ENCODE results near the gene SORL1-AS1.
"Not testable (repeated sequence)": the region's sequence is repeated elsewhere in the genome, so short reads cannot be mapped to it uniquely, and the experiment has no call there.

Gene SORL1-AS1

GRCh38 chr11:121417607-121418006, 35.2 kb downstream of the SORL1-AS1 start:
- Mint-ChIP-seq H3K27ac (peak overlapping the region in 1 of 3 donors; percentile 66), H3K4me1 (peaks cover 11 to 21% (median 17%) of the 10 kb centered on the region in 3 donors), H3K9me3 (no peaks in the 10 kb centered on the region), H3K36me3 (peaks cover 2% of the 10 kb centered on the region), H3K4me3 (no peak overlapping the region), H3K27me3 (peaks cover 2% of the 10 kb centered on the region)

- Mint-ChIP-seq H3K27ac (peak overlapping the region in 1 of 3 donors; percentile 66), H3K36me3 (peaks cover 2% of the 10 kb centered on the region), H3K27me3 (peaks cover 2% of the 10 kb centered on the region), H3K4me1 (peaks cover 9 to 17% (median 13%) of the 10 kb centered on the region in 3 donors), H3K4me3 (no peak overlapping the region), H3K9me3 (no peaks in the 10 kb centered on the region)
Observed at GRCh38 chr11:121417055-121417551, 35.7 kb downstream of the SORL1-AS1 start.

GRCh38 chr11:121415856-121416255, 36.9 kb downstream of the SORL1-AS1 start:
- Mint-ChIP-seq H3K4me1 (peaks cover 5 to 10% (median 8%) of the 10 kb centered on the region in 3 donors), H3K36me3 (peaks cover 2% of the 10 kb centered on the region), H3K4me3 (no peak overlapping the region), H3K27ac (no peak overlapping the region), H3K27me3 (peaks cover 5% of the 10 kb centered on the region), H3K9me3 (no peaks in the 10 kb centered on the region)

- no peak overlapping the region for H3K4me3 Mint-ChIP-seq
- peaks cover 5 to 10% (median 8%) of the 10 kb centered on the region in 3 donors for H3K4me1 Mint-ChIP-seq
- H3K36me3 Mint-ChIP-seq = peaks cover 2% of the 10 kb centered on the region
- no peaks in the 10 kb centered on the region for H3K9me3 Mint-ChIP-seq
- H3K27me3 Mint-ChIP-seq = peaks cover 7% of the 10 kb centered on the region
- H3K27ac Mint-ChIP-seq = no peak overlapping the region
Observed at GRCh38 chr11:121414141-121414913, 38.4 kb downstream of the SORL1-AS1 start.

- H3K9me3 Mint-ChIP-seq = no peaks in the 10 kb centered on the region
- no peak overlapping the region for H3K4me3 Mint-ChIP-seq
- H3K36me3 Mint-ChIP-seq = peaks cover 2% of the 10 kb centered on the region
- H3K27me3 Mint-ChIP-seq = peaks cover 7% of the 10 kb centered on the region
- peaks cover 3 to 6% (median 4%) of the 10 kb centered on the region in 3 donors for H3K4me1 Mint-ChIP-seq
- H3K27ac Mint-ChIP-seq = no peak overlapping the region
Observed at GRCh38 chr11:121412711-121413415, 39.9 kb downstream of the SORL1-AS1 start.

DNA sequence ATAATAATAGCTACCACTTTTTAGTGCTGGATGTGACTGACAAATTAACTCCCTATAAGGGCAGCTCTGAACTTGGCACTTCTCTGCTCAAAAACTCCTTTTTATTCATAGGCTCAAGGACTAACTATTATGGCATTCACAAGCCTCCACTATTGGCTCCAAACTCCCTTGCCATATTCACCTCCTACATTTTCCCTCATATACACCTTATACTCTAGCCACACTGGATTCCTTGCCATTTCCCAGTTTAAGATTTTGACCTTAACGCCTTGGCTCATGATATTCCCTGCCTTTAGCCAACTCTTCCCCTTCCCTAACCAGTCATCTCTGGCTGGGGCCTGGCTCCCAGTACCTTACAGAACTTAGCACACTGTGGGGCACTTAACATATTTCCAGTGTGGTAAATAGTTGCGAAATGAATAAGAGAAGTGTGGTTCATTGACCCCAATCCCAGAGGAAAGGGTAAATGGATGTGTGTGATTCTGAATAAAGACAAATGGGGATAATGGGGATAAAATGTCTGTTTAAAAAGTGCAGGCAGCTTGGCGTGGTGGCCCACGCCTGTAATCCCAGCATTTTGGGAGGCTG, 40.7 kb downstream of the SORL1-AS1 start:
- Mint-ChIP-seq H3K9me3 (no peaks in the 10 kb centered on the region), H3K27me3 (peaks cover 7% of the 10 kb centered on the region), H3K36me3 (peaks cover 2% of the 10 kb centered on the region), H3K4me3 (no peak overlapping the region), H3K4me1 (peaks cover 1 to 4% (median 2%) of the 10 kb centered on the region in 3 donors), H3K27ac (no peak overlapping the region)

DNA sequence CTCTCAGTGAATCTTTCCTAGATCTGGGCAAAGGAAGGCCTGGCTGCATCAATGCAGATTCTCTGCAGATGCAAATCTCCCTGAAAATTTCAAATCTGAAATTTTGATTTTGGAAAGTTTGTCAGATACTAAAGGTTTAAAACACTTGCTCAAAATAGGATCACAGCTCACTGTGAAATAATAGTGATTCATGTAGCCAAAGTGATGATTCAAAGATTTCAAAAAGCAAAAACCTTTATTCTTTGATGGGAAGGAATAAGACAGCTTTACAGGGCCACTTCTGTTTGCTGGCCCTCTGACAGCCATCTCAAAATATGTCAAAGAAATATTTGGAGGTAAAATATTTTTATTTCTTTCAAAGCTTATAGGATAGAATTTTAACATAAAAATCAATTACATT, 41.4 kb downstream of the SORL1-AS1 start:
- not testable (repeated sequence) for H3K27me3 Mint-ChIP-seq

GRCh38 chr11:121410041-121410440, 42.7 kb downstream of the SORL1-AS1 start:
- peaks cover 10 to 13% (median 13%) of the 10 kb centered on the region in 3 donors for H3K4me1 Mint-ChIP-seq
- H3K27ac Mint-ChIP-seq, H3K9me3 Mint-ChIP-seq, H3K4me3 Mint-ChIP-seq, H3K36me3 Mint-ChIP-seq, H3K27me3 Mint-ChIP-seq: not testable (repeated sequence)

More for the DNA sequence above, 41.4 kb downstream of the SORL1-AS1 start:
- H3K4me3 Mint-ChIP-seq, H3K4me1 Mint-ChIP-seq, H3K27ac Mint-ChIP-seq, H3K9me3 Mint-ChIP-seq, H3K36me3 Mint-ChIP-seq: not testable (repeated sequence)

DNA sequence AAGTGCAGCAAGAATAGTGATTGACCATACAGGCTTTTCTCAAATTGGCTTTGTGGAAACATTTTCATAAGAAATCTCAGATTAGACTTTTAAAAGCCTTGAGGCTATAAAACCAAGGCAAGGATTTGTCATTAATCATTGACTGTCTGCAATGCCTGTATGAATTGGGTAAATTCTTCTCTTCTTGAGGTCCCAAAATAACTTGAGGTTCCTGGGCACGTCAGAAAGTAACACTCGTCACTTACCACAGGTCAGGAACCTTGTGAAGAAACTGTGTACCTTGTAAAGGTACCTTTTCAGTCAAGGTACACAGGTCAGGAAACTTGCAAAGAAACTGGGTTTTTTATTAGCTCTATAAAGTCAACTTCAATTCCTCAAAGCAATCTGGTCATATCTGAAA, 43.9 kb downstream of the SORL1-AS1 start:
- H3K27ac Mint-ChIP-seq = no peak overlapping the region
- H3K36me3 Mint-ChIP-seq = no peaks in the 10 kb centered on the region
- H3K4me1 Mint-ChIP-seq = peaks cover 11 to 18% (median 16%) of the 10 kb centered on the region in 3 donors
- peaks cover 7% of the 10 kb centered on the region for H3K27me3 Mint-ChIP-seq
- H3K9me3 Mint-ChIP-seq = peaks cover 0 to 4% (median 0%) of the 10 kb centered on the region in 3 donors
- no peak overlapping the region for H3K4me3 Mint-ChIP-seq

GRCh38 chr11:121406291-121406690, 46.5 kb downstream of the SORL1-AS1 start:
- H3K27ac Mint-ChIP-seq = peak overlapping the region in 1 of 3 donors; percentile 80
- no peaks in the 10 kb centered on the region for H3K36me3 Mint-ChIP-seq
- H3K9me3 Mint-ChIP-seq = peaks cover 2 to 4% (median 3%) of the 10 kb centered on the region in 3 donors
- H3K4me3 Mint-ChIP-seq = no peak overlapping the region
- H3K27me3 Mint-ChIP-seq = peaks cover 5% of the 10 kb centered on the region
- H3K4me1 Mint-ChIP-seq = peaks cover 11 to 18% (median 16%) of the 10 kb centered on the region in 3 donors

- no peaks in the 10 kb centered on the region for H3K36me3 Mint-ChIP-seq
- peaks cover 3 to 8% (median 5%) of the 10 kb centered on the region in 3 donors for H3K9me3 Mint-ChIP-seq
- peaks cover under 1% of the 10 kb centered on the region for H3K27me3 Mint-ChIP-seq
- peak overlapping the region in 1 of 4 donors; percentile 10 for H3K4me3 Mint-ChIP-seq
- peaks cover 11 to 18% (median 16%) of the 10 kb centered on the region in 3 donors for H3K4me1 Mint-ChIP-seq
- H3K27ac Mint-ChIP-seq = peak overlapping the region in 1 of 3 donors; percentile 80
Observed at GRCh38 chr11:121405646-121406045, 47.1 kb downstream of the SORL1-AS1 start.

GRCh38 chr11:121394785-121395184, 58.0 kb downstream of the SORL1-AS1 start:
- Mint-ChIP-seq H3K4me1 (peaks cover 4 to 7% (median 5%) of the 10 kb centered on the region in 3 donors), H3K27me3 (peaks cover 1% of the 10 kb centered on the region), H3K4me3 (peak overlapping the region in 1 of 4 donors; percentile 48), H3K27ac (peak overlapping the region in 2 of 3 donors; percentile 13 to 54), H3K36me3 (no peaks in the 10 kb centered on the region), H3K9me3 (no peaks in the 10 kb centered on the region)

DNA sequence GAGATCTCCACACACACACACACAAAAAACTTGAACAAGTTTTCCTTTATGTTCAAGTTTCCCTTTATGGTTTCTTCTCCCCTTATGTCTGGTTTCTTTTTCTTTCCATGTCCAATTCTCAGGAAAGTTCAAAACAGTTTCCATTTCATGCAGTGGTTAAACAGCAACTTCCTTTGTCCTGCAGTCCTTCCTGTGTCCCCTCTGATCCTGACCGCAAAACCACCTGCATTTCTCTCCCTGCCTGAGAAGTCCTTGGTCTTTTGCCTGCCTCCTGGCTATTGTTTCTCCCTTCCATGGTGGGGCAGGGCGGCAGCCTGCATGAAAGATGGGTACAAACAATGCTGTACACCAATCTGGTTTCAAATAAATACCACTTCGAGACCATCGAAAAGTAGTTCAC, 58.9 kb downstream of the SORL1-AS1 start:
- peaks cover 1% of the 10 kb centered on the region for H3K27me3 Mint-ChIP-seq
- H3K9me3 Mint-ChIP-seq = no peaks in the 10 kb centered on the region

GRCh38 chr11:121391914-121392313, 60.9 kb downstream of the SORL1-AS1 start:
- Mint-ChIP-seq H3K27me3 (peaks cover 1% of the 10 kb centered on the region), H3K27ac (no peak overlapping the region), H3K4me3 (no peak overlapping the region), H3K36me3 (no peaks in the 10 kb centered on the region), H3K4me1 (peaks cover 4 to 7% (median 5%) of the 10 kb centered on the region in 3 donors), H3K9me3 (no peaks in the 10 kb centered on the region)

More for the DNA sequence above, 58.9 kb downstream of the SORL1-AS1 start:
- Mint-ChIP-seq H3K36me3 (no peaks in the 10 kb centered on the region), H3K27ac (no peak overlapping the region), H3K4me1 (peaks cover 4 to 7% (median 5%) of the 10 kb centered on the region in 3 donors), H3K4me3 (peak overlapping the region in 2 of 4 donors; percentile 10 to 19)

- H3K27ac Mint-ChIP-seq = no peak overlapping the region
- H3K4me3 Mint-ChIP-seq = no peak overlapping the region
- no peaks in the 10 kb centered on the region for H3K9me3 Mint-ChIP-seq
- H3K4me1 Mint-ChIP-seq = peaks cover 0 to 3% (median 2%) of the 10 kb centered on the region in 3 donors
- no peaks in the 10 kb centered on the region for H3K36me3 Mint-ChIP-seq
- no peaks in the 10 kb centered on the region for H3K27me3 Mint-ChIP-seq
Observed at GRCh38 chr11:121389651-121390050, 63.1 kb downstream of the SORL1-AS1 start.

Measured in IgD-negative memory B cell (primary cell).